Adrenal gland (tissue), 12 donors: ENCODE results near the gene ARID5A. TPM values are rescaled to one million over a fixed set of nuclear protein-coding genes. Genes with fewer than 3 reads are reported as not detected.

Source experiments
- DNase-seq, 7 donors: peaks; one replicate each; pipeline ENCODE4 v3.0.0-alpha.2; 2019 to 2020
- H3K27ac ChIP-seq, 5 donors: fragments of 200-600 bp; sonication (generic) in 4 of 5; 1 replicate in 3 of 5; 2 replicates in 2 of 5; pipeline versions ENCODE4 v1.5.1 to v1.8.0; 2016 to 2020; ENCODE audit warnings: mild to moderate bottlenecking in 1 of 5
- H3K27me3 ChIP-seq: fragments of 200-600 bp; 2 replicates; pipeline ENCODE4 v1.8.0; 2021
- H3K36me3 ChIP-seq, 2 donors: fragments of 200-600 bp; replicated peaks in 1 of 2; 1 replicate in 1 of 2; 2 replicates in 1 of 2; pipeline versions ENCODE4 v1.5.1 to v1.8.0; 2018 to 2022
- H3K4me1 ChIP-seq, 2 donors: fragments of 200-600 bp; replicated peaks in 1 of 2; 1 replicate in 1 of 2; 2 replicates in 1 of 2; pipeline versions ENCODE4 v1.5.1 to v1.8.0; 2018 to 2021
- H3K4me3 ChIP-seq, 4 donors: fragments of 200-600 bp; sonication (generic) in 3 of 4; one replicate each; pipeline ENCODE4 v1.5.1; 2016 to 2018
- H3K9me3 ChIP-seq, 3 donors: fragments of 200-600 bp; sonication (generic) in 1 of 3; replicated peaks in 1 of 3; 1 replicate in 2 of 3; 2 replicates in 1 of 3; pipeline versions ENCODE4 v1.5.1 to v1.8.0; 2016 to 2021
- POLR2A ChIP-seq, 2 donors: fragments of 450-650 bp; IDR thresholded peaks; one replicate each; pipeline ENCODE4 v1.6.1; 2017; ENCODE audit warnings: antibody characterized with exemption in 2 of 2, mild to moderate bottlenecking in 2 of 2, moderate library complexity in 1 of 2
- WGBS, 4 donors: extraction: QIAGEN DNeasy Blood & Tissue Kit in 2 of 4; methylation state at CpG; one replicate each; pipeline versions ENCODE4 v1.1.5 to v1.1.7; 2013 to 2017; 5-methylcytosine and 5-hydroxymethylcytosine counted together
- intact Hi-C, 2 donors: fragments of 100-400 bp; cut with DNase I; formaldehyde crosslinking; loops; one replicate each; pipeline versions ENCODE4 v1.14.1 to v1.15.0; 2022 to 2023
- polyA plus RNA-seq, 3 donors: library from polyadenylated mRNA; stranded (reverse); fragments of 200-250 nt in 2 of 3; fragments of 350-450 nt in 1 of 3; fragmentation: Illumina TruSeq in 1 of 3; extraction: RNeasy Lipid Tissue Mini Kit (QIAGEN cat#74804) in 1 of 3; gene quantifications; one replicate each; pipeline ENCODE4 v1.2.3, GENCODE V29; 2013 to 2014
- total RNA-seq, 9 donors: library from RNA; depleted of rRNA in 4 of 9; stranded (reverse); fragments of >200 nt in 4 of 9; fragments of 120-200 nt in 1 of 9; fragmentation: NEBNext Ultra II Directional in 1 of 9; extraction: Animal tissue kit (Norgen Biotek cat#: 25700) in 1 of 9; gene quantifications; one replicate each; pipeline versions ENCODE4 v1.1.0 to v1.2.4, GENCODE V29; 2013 to 2023
- TF ChIP-seq, protein P1 (sequence below), 6 experiments: fragments of 450-650 bp in 4 of 6; fragments of 200-600 bp in 2 of 6; sonication (generic) in 1 of 6; IDR thresholded peaks; 1 replicate in 5 of 6; 2 replicates in 1 of 6; pipeline versions ENCODE4 v1.5.1 to v1.8.0; 2016 to 2021; ENCODE audit warnings: antibody characterized with exemption in 6 of 6, mild to moderate bottlenecking in 2 of 6, moderate library complexity in 1 of 6
- donor health status: healthy with polysubstance abuse.
- donor health status: Bipolar disorder and iron deficiency.
- donor health status: DM: yes; HTN: yes; CAD: no.
- donor health status: DM: no; HTN: no; CAD: no.
- donor health status: DM: no; HTN: no; CAD: no.
- donor health status: DM: yes; HTN: yes; CAD: no.

ARID5A gene
- total and polyA plus RNA-seq, 12 donors = 0.94 to 39.6 (median 14.3) TPM

GRCh38 chr2:96501471-96501874 is 35.1 kb upstream of the ARID5A start:
- 43 to 69% (median 59%) methylated on average over 2 of the region's 2 CpGs for WGBS, 4 donors
- Histone ChIP-seq H3K4me1 (no peaks in the 10 kb centered on the region), H3K27ac (no peak overlapping the region), H3K27me3 (peaks cover 10% of the 10 kb centered on the region), H3K36me3 (no peaks in the 10 kb centered on the region), H3K9me3 (no peaks in the 10 kb centered on the region), H3K4me3 (no peak overlapping the region)
- DNase-seq = no peak
- no peak for TF ChIP-seq POLR2A (IDR thresholded peaks at IDR 0.05)
- TF ChIP-seq, protein P1, sequence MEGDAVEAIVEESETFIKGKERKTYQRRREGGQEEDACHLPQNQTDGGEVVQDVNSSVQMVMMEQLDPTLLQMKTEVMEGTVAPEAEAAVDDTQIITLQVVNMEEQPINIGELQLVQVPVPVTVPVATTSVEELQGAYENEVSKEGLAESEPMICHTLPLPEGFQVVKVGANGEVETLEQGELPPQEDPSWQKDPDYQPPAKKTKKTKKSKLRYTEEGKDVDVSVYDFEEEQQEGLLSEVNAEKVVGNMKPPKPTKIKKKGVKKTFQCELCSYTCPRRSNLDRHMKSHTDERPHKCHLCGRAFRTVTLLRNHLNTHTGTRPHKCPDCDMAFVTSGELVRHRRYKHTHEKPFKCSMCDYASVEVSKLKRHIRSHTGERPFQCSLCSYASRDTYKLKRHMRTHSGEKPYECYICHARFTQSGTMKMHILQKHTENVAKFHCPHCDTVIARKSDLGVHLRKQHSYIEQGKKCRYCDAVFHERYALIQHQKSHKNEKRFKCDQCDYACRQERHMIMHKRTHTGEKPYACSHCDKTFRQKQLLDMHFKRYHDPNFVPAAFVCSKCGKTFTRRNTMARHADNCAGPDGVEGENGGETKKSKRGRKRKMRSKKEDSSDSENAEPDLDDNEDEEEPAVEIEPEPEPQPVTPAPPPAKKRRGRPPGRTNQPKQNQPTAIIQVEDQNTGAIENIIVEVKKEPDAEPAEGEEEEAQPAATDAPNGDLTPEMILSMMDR (IDR thresholded peaks at IDR 0.05) = no peak
- intact Hi-C loops = loop anchor here in 1 of 2 donors (10.0 kb wide), 1 partner anchor 187 kb away; no protein-coding TSS in a partner anchor

GRCh38 chr2:96501886-96502810 is 34.4 kb upstream of the ARID5A start:
- intact Hi-C loops = loop anchor here in 1 of 2 donors (10.0 kb wide), 1 partner anchor 187 kb away; no protein-coding TSS in a partner anchor

GRCh38 chr2:96502891-96503636 is 33.5 kb upstream of the ARID5A start:
- Histone ChIP-seq H3K9me3 (no peaks in the 10 kb centered on the region), H3K4me3 (no peak overlapping the region), H3K36me3 (no peaks in the 10 kb centered on the region), H3K27me3 (peaks cover 10% of the 10 kb centered on the region), H3K27ac (no peak overlapping the region), H3K4me1 (peaks cover 3 to 5% of the 10 kb centered on the region in 2 donors)
- peak in 5 of 7 donors; percentile 50 to 60 (median 55) for DNase-seq
- intact Hi-C loops = loop anchor here in 1 of 2 donors (10.0 kb wide), 1 partner anchor 188 kb away; no protein-coding TSS in a partner anchor
- TF ChIP-seq, protein P1 (IDR thresholded peaks at IDR 0.05) = no peak
- no peak for TF ChIP-seq POLR2A (IDR thresholded peaks at IDR 0.05)
- 52 to 58% (median 53%) methylated on average over 8 to 13 of the region's 13 CpGs; no CpG with 5 or more reads in 1 of the 4 donors for WGBS, 4 donors

More at GRCh38 chr2:96501886-96502810, 34.4 kb upstream of the ARID5A start:
- Histone ChIP-seq H3K36me3 (no peaks in the 10 kb centered on the region), H3K9me3 (no peaks in the 10 kb centered on the region), H3K27me3 (peaks cover 10% of the 10 kb centered on the region), H3K4me3 (no peak overlapping the region), H3K27ac (no peak overlapping the region), H3K4me1 (no peaks in the 10 kb centered on the region)
- no peak for DNase-seq
- 80 to 90% (median 85%) methylated on average over 11 to 16 of the region's 16 CpGs for WGBS, 4 donors
- TF ChIP-seq, protein P1 (IDR thresholded peaks at IDR 0.05) = no peak
- TF ChIP-seq POLR2A (IDR thresholded peaks at IDR 0.05) = no peak
